GM21381 (cell line): ENCODE data around the gene CFAP97D2.
"Not testable (repeated sequence)": the region's sequence is repeated elsewhere in the genome, so short reads cannot be mapped to it uniquely, and the experiment has no call there.

Experiments
- ATAC-seq: cut with Tn5 transposase; IDR thresholded peaks from one replicate; pipeline ENCODE4 v1.9.1; 2021; ENCODE audit warnings: mild to moderate bottlenecking, moderate library complexity; ENCODE audit not compliant: unreplicated experiment

CFAP97D2 gene

DNA sequence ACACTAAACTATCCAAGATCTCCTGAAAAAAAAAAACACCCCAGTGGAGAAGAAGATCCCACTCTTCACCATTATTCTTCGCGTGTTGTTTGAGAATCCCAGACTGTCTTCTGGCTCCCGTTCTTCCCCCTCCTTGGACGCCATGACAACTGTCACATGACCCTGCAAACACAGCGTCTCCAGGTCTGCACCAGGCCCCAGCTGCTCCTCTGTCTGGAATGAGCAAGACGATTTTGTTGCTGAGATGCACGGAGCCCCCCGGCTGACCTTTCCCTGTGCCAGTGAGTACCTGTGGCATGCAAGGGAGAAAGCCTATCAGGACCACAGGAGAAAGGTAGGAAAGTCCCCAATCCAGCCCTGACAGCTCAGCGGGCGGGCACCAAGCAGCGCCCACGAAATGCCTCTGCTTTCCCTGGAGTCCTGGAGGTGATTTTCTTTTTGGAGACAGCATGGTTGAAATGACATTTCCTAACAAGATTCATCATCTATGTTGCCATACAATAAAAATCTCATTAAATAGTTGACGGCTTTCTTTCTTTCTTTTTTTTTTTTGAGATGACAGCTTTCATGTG lies at the start of gene CFAP97D2:
Gene CFAP97D2 (plus strand): TSS at position 171 of the 572 bp plus-strand sequence. CDS start 74 bp downstream, at position 245.
- ATAC-seq: no peak

DNA sequence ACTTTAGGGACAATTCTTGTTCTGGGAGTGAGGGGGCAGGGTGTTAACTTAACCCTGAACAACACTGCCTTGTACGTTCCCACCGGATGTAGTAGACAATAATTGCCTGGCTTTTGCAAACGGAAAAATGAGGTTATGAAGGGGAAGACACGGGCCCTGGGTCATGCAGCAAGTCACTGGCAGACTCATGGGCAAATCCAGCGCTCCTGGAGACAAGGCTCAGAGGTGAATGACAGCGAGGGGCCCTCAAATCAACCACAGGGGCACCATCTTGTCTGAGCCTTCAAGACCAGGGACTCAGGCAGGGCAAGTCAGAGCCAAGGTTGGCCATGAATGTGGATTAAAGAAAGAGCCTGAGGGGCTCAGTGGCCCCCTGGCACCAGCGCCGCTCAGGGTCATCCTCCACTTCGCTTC lies 49.4 kb upstream of the CFAP97D2 start:
- no peak for ATAC-seq

DNA sequence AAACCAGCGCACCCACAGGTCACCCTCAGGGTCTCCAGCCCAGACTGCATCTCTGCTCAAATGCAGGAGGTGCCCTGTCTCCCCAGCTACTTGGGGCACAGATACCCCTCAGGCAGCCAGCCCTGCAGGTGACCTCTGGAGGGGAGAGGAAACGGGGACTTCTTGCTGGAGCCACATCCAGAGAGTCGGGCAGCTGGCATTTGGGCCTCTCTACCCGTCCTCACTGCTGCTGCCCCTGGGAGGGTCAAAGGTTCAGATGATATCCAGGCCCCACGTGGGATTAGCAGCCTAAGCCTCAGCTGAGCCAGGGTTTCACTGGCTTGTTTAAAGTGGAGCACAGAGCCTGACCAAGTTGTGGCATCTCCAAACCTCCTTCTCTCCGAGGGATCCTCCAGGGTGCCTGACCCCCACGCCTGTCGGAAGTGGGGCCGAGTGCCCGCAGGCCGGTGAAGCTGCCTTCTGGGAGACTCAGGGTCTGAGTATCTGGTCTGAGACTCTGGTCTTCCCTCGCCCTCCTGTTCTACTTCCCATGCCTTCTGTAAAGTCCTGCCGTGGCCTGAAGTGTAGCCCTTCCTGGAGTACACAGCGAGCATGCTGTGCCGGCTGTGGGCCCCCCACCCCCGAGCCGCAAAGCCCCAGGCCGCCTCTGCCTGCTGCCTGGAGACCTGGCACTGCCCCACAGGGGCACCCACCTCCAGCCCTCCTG lies 48.8 kb upstream of the CFAP97D2 start:
- ATAC-seq: no peak

DNA sequence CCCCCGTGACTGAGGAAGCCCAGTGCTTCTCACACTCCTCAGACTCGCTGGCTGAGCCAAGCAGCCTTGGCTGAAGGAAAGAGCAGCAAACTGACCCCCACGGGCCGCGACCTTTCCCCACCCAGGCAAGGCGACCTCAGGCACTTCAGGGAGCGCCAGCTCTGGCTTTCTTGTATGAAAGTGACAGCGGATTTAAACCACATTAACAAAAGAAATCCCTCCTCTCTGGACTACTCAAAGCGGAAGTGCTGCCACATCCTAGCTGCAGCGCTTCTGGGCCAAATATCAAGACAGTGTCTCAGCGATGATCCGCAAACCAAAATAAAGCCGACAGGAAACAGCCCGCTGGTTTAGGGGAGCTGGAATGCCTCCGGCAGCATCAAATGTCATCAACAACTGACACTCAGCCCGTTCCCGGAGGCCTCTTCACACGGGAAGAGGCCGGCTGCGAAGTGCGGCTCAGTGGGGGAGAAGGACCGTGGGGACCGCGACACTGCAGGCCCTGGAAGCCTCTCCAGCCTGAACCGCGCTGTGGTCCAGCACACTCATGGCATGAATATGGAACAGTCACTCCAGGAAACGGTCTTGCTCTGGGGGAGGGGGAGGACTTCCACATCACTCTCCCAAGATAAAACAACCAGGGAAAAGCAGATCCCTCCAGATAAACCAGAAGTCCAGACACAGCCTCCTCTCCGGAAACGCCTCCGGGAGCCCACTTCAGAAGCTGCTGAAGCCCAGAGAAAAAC lies 48.0 kb upstream of the CFAP97D2 start:
- no peak for ATAC-seq

DNA sequence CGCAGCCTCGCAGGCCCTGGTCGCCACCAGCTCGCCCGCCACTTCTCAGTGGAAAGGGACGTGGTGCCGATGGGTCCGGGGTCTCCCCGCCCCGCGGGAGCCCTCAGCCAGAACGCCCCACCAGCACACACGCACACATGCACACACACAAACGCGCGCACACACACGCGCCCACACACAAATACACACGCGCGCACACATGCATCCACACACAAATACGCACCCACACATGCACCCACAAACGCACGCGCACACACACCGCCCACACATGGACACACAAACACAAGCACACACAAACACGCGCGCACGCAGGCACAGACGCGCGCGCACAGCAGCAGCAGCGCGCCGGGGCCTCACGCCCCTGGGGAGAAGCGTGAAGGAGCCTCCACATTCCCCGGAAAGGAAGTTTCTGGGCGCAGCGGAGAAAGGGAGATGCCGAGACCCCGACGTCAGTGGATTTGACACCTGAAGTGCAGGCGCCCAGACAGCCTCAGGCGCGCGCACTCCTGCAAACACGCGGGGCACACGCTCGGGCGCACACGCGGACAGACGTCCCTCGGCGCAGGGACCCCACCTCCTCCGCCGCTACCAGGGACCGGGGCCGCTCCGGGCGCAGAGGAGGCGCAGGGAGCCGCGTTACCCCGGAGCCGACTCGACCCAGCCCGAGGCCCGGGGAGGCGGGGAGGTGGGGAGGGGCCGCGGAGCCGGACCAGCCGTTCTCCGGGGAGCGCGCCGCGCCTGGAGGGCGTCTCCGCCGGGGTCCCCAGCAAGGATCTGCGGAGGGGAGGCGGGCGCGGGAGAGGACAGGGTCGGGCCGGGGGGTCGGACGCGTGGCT lies 47.3 kb upstream of the CFAP97D2 start:
- peak; percentile 2 for ATAC-seq

DNA sequence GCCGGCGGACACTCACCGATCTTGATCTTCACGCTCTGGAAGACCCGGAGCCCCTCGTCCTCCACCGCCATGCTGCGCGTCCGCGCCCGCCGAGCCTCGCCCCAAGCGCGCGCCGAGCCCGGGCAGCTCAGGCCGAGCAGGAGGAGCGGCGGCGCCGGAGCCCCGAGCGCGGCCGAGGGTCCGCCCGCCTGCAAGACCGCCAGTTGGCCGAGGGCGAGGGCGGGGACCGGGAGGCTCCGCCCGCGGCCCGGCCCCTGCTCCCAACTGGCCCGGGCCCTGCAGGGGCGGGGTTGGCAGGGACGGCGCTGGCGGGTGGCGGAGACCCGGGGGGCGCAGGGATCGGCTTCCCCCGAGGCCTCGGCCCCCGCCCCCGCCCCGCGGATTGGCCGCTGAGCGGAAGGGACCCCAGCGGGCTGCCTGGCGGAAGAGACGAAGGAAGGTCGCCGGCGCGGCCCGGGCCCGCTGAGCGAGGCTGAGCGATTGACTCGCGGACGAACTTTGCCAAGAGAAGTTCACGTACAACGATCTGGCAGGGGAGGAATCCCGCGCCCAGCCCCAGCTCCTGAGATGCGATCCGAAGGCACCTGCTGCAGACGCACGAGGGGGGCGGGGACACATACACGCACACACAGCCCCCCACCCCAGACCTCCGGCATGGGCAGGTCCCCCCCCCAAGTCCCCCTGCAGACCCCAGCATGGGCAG lies 46.5 kb upstream of the CFAP97D2 start, which contains the start of gene RASA3:
Gene RASA3 (minus strand): TSS at position 205 of the 703 bp plus-strand sequence. CDS start 134 bp downstream, at position 71.
- peak; percentile 60 for ATAC-seq

DNA sequence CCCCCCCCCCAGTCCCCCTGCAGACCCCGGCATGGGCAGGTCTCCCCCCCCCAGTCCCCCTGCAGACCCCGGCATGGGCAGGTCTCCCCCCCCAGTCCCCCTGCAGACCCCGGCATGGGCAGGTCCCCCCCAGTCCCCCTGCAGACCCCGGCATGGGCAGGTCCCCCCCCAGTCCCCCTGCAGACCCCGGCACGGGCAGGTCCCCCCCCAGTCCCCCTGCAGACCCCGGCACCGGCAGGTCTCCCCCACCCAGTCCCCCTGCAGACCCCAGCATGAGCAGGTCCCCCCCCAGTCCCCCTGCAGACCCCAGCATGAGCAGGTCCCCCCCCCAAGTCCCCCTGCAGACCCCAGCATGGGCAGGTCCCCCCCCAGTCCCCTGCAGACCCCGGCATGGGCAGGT lies 45.9 kb upstream of the CFAP97D2 start:
- not testable (repeated sequence) for ATAC-seq

DNA sequence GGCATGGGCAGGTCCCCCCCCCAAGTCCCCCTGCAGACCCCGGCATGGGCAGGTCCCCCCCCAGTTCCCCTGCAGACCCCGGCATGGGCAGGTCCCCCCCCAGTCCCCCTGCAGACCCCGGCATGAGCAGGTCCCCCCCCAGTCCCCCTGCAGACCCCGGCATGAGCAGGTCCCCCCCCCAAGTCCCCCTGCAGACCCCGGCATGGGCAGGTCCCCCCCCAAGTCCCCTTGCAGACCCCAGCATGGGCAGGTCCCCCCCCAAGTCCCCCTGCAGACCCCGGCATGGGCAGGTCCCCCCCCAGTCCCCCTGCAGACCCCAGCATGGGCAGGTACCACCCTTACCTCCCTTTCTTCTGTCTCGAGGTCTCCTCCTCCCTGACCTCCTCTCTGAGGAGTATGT lies 45.5 kb upstream of the CFAP97D2 start:
- ATAC-seq: not testable (repeated sequence)

DNA sequence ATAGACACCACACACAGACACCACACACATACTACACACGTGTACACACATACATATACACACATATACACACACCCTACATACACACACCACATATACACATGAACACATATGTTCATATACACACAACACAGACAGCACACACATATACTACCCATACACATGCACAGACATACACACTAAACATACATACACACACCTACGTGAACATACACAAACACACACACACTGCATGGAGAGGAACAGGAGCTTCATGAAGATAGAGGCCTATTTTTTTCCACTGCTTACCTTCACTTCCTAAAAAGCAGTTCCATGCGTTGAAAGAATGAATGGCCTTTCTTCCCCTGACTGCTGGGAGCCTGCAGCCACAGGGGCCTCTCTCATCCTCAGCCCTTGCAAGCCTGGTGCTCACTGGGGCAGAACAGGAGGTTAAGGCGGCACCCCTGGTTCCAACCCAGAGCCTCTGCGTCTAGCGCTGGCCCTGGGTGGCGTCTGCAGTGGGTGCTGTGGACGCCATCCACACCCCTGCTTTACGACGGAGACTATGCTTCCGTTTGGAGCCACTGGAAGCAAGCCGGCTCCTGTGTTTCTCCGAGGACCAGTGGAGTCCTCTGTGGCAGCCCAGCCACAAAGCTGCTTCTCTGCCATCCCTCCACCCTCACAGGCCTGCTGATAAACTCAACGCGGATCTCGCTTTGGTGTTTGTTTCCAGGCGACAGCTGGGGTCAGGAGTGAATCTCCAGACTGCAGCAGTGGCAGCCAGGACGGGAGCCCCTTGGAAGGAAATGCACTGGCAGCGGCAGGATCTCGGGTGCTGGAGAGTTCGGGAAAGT lies 44.7 kb upstream of the CFAP97D2 start:
- ATAC-seq: no peak

DNA sequence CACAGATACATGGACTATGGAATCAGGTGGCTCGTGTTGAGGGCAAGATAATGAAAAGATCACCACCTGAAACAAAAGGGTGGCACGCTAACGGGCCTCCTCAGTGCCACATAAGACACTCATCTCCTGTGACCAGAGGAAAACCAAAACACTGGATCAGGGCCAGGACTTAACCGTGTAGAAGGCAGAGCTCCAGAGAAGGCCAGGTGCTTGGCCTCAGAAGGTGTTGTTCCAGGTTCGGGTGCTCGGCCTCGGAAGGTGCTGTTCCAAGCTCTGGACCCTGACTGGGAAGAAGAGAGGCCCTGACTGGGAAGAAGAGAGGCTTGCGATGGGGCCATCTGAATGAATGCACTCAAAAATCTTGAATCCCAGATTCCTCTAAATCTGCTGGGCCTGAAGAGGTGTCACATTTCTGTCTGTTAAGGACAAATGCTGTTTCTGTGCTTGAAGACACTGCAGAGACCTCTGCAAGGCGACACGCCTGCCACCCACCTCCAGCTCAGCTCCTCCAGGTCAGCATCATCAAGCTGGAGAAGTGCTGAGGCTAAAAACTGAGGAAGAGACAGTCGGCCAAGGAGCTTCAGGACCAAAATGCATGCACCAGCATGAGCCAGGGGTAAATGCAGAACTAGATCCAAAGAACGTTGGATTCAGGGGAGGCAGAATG lies 44.0 kb upstream of the CFAP97D2 start:
- no peak for ATAC-seq

DNA sequence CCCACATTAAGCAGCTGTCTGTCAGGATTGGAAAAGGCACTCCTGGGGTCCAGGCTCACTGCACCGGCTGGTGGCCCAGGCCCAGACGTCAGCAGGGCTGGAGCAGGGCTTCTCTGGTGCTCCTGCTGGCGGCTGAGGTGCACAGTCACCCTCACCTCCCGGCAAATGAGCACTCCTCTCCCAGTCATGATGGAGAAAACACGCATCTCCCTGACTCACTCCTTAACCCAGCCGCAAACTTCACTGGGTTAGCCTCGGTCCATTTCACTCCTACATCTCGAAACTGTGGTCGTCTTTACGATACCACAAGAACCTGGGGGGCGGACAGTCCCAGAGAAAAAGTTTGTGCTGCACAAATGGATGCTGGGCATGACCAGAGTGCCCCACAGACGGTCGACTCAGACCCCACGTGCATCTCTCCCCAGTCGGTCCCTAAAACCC lies 43.3 kb upstream of the CFAP97D2 start:
- ATAC-seq: no peak

DNA sequence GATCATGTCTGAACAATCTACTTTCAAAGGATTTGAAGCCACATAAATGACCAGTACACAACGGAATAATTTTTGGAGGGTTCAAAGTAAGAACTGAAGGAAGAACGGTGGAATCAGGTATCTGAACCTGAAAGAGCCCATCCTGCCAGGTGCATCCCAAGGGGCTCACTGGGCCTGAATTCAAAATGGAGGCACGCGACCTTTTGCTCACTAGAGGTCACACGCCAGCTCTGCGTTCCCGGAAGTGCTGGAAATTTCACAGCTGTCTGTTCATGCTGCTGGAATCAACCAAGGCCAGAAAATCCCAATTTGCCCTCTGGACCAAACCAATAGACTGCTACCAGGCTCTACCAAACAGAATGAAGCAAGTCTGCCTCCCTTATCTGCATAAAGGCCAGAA lies 42.5 kb upstream of the CFAP97D2 start:
- ATAC-seq: no peak

DNA sequence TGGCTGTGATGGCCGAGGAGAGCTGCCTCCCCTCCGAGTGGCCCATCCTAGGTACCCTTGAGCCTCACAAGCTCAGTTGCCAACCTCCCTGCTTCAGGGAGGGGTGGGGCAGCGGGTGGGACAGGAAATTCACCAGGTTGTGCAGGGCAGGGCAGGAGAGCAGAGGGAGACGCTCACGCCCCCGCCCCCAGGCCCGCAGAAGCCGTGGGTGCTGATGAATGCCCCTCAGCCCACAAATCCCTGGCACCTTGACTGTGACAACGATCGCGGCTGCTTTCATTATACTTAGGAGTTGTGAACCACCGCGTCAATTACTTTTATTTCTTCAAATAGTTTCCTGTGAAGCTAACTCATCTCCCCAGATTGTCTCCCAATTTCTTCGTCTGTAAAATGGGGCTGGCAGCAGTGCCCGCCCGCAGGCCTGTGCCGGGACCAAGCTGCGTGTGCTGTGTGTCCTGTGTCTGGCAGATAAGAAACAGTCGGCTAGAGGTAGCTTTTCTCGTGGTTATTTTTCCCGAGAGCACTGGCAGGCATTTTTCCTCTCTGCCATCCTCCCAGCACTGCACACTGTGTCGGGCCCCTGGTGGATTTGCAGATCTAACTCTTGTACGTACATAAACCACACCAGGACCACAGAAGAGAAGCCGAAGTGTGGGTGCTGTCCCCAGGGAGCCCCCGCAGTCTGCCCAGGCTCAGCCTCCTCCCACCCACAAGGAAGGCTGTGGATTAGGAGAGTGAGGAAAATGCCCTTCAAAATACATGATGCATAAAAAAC lies 38.7 kb upstream of the CFAP97D2 start:
- ATAC-seq: no peak

DNA sequence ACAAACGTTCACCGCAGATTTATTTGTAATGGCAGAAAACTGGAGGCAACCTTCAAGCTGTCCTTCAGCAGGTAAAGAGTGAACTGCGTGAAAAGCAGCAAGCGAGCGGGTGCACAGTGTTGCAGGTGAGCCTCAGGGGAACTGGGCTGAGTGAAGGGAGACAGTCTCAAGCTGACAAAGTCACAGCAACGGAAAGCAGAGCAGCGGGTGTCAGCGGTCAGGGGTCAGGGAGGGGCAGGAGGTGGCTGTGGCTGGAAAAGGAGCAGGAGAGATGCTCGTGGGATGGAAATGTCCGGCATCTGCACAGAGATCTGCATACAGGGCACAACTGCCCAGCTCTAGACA lies 38.2 kb upstream of the CFAP97D2 start:
- ATAC-seq: no peak

DNA sequence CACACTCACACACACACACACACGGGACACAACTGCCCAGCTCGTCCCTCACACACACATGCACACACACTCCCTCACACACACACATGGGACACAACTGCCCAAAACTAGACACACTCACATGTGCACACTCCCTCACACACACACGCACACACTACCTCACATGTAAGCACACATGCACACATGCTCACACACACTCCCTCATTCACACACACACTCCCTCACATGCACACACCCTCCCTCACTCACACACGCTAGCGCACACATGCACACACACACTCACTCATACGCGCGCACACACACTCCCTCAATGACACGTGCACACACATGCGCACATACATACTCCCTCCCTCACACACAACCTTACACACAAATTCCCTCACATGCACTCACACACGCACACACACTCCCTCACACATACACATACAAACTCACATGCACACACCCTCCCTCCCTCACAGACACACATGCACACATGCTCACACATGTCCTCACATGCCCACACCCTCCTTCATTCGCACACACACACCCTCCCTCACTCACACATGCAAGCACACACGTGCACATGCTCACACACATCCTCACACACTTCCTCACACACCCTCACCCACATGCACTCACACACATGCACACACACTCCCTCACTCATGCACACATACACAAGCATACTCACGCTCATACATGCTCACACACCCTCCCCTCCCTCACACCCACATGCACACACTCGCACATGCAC lies 37.6 kb upstream of the CFAP97D2 start:
- no peak for ATAC-seq

DNA sequence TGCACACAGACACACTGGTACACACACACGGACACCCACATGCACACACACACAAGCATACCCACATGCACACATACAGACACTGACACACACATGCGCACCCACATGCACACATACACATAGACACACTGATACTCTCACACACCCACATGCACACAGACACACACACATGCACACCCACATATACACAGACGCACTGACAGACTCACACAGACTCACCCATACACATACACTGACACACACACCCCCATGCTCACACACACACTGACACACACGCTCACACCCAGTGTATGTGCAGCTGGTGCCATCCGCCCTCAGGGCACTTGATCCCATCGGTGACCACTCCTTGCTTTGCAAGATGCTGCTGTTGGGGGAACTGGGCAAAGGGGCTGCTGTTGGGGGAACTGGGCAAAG lies 36.9 kb upstream of the CFAP97D2 start:
- no peak for ATAC-seq

DNA sequence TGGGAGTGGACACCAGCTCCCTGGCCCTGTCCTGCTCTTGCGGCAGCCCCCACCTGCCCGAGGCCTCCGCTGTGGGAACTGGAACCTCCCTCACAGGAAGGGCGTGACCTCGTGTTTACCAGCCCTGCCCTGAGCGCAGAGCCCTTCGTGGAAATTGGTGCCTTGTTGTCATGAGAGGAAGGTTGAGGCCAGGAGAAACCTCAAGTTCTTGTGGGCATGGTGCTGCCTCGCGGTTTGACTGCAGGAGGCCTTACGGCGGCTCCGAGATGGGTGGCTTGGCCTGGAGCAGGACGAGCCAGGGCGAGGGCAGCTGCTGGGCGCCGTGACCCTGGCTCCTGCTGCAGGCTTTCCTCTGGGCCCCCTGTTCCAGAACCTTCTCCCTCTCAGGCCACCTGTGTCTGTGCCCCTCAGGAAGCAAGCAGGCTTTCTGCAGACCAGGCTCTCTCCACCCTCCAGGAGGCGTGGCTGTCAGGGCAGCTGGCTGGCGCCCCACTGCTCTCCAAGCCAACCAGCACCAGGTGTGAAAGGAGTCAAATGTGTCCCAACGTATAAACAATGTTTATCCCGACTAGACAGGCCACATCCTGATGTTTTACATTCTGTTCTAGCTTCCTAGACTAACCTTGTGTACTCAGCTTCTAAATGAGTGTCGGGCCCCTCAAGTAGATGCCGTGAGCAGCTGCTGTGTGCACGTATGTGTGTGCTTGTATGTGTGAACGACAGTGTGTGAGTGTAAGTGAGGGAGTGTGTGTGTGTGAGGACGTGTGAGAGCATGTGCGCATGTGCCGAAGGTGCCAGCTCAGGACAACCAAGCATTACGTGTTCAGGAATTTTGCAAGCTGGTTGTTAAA lies 36.2 kb upstream of the CFAP97D2 start:
- ATAC-seq: no peak
